K562 (cell line): ENCODE results near the gene TBC1D1. TPM values are rescaled to one million over a fixed set of nuclear protein-coding genes. Genes with fewer than 3 reads are reported as not detected.

ENCODE experiments used
- ATAC-seq: fragments of 200-7000 bp; cut with Tn5 transposase; 3 replicates; pipeline ENCODE4 v1.9.1; 2020; ENCODE audit warnings: moderate library complexity
- BruUV-seq: library from RNA; stranded (reverse); fragments of 400-500 nt; replicated peaks from 2 replicates; lab custom pipeline; 2021; lab: Mats Ljungman, UMichigan
- CTCF ChIA-PET: fragments of 300-600 bp; formaldehyde crosslinking; extraction: SDS; loops from one replicate; lab custom pipeline; 2021; ENCODE audit warnings: low intra/inter-chr PET ratio; lab: Yijun Ruan, JAX
- POLR2A ChIA-PET: fragments of 300-600, 350-650 bp; sonication (Branson Sonifier 250); formaldehyde crosslinking; extraction: SDS; loops from one replicate; lab custom pipeline; 2021; ENCODE audit warnings: antibody characterized with exemption, inconsistent platforms; lab: Yijun Ruan, JAX
- DNase-seq, 4 experiments: peaks; one replicate each; pipeline versions ENCODE4 v3.0.0 to v3.0.0-alpha.2; 2011 to 2018; ENCODE audit warnings: low spot score in 3 of 4, mixed read lengths in 3 of 4; ENCODE audit errors: extremely low read depth in 1 of 4
- FAIRE-seq: peaks from 2 replicates; lab custom pipeline; 2011; peaks lifted over from hg19 to GRCh38; lab: Jason Lieb, UNC
- H2AFZ ChIP-seq: 2 replicates; pipeline ENCODE4 v1.6.0; 2011; ENCODE audit warnings: low read depth, low read length, control low read depth, inconsistent platforms
- H3K27ac ChIP-seq: fragments of 200-600 bp; 3 replicates; pipeline ENCODE4 v1.8.0; 2011; ENCODE audit warnings: low read depth, mild to moderate bottlenecking, control low read depth, inconsistent platforms, low read length, moderate library complexity, mixed read lengths; ENCODE audit errors: extremely low read depth
- H3K27me3 ChIP-seq, 2 experiments: fragments of 300-600 bp in 1 of 2; 2 replicates in 1 of 2; 3 replicates in 1 of 2; pipeline versions ENCODE4 v1.6.0 to v1.8.0; 2011; ENCODE audit warnings: inconsistent platforms in 2 of 2, low read length in 2 of 2, mild to moderate bottlenecking in 1 of 2, mixed read lengths in 1 of 2, moderate library complexity in 1 of 2; ENCODE audit not compliant: control insufficient read depth in 2 of 2, insufficient read depth in 2 of 2
- H3K36me3 ChIP-seq: fragments of 300-600 bp; 3 replicates; pipeline ENCODE4 v1.8.0; 2011; ENCODE audit warnings: mild to moderate bottlenecking, low read length, inconsistent platforms; ENCODE audit not compliant: control insufficient read depth, insufficient read depth
- H3K4me1 ChIP-seq, 2 experiments: fragments of 200-600 bp in 1 of 2; replicated peaks in 1 of 2; 2 replicates in 1 of 2; 3 replicates in 1 of 2; pipeline versions ENCODE4 v1.5.1 to v1.8.0; 2011; ENCODE audit warnings: inconsistent platforms in 2 of 2, low read length in 2 of 2, mild to moderate bottlenecking in 1 of 2, mixed read lengths in 1 of 2, moderate library complexity in 1 of 2; ENCODE audit not compliant: control insufficient read depth in 2 of 2, insufficient read depth in 2 of 2
- H3K4me2 ChIP-seq: 2 replicates; pipeline ENCODE4 v1.6.1; 2011; ENCODE audit warnings: low read length, control low read depth, inconsistent platforms, mixed read lengths; ENCODE audit not compliant: insufficient read depth
- H3K4me3 ChIP-seq: fragments of 200-600 bp; sonication (generic), shearing (Covaris generic); 2 replicates; pipeline ENCODE4 v1.5.1; 2016; ENCODE audit warnings: control low read depth, inconsistent platforms
- H3K79me2 ChIP-seq: fragments of 200-600 bp; 3 replicates; pipeline ENCODE4 v1.8.0; 2011; ENCODE audit warnings: low read length, inconsistent platforms; ENCODE audit not compliant: control insufficient read depth, insufficient read depth
- H3K9ac ChIP-seq, 2 experiments: 2 replicates each; pipeline versions ENCODE4 v1.6.0 to v1.6.1; 2011; ENCODE audit warnings: low read depth in 2 of 2, low read length in 2 of 2, control low read depth in 1 of 2, inconsistent platforms in 1 of 2, mild to moderate bottlenecking in 1 of 2, mixed read lengths in 1 of 2; ENCODE audit not compliant: insufficient read depth in 1 of 2
- H3K9me1 ChIP-seq: one replicate; pipeline ENCODE4 v1.6.0; 2011; ENCODE audit warnings: inconsistent platforms, mild to moderate bottlenecking, low read length, moderate library complexity; ENCODE audit not compliant: control insufficient read depth, insufficient read depth
- H3K9me3 ChIP-seq: replicated peaks from 2 replicates; pipeline ENCODE4 v1.5.1; 2011; ENCODE audit warnings: low read depth, low read length, inconsistent platforms; ENCODE audit not compliant: control insufficient read depth, insufficient read depth
- H4K20me1 ChIP-seq: replicated peaks from 2 replicates; pipeline ENCODE4 v1.6.1; 2011; ENCODE audit warnings: low read length, inconsistent platforms, mixed read lengths; ENCODE audit not compliant: control insufficient read depth, insufficient read depth
- ADNP ChIP-seq: fragments of 200-800 bp; sonication (Bioruptor generic); IDR thresholded peaks from 2 replicates; pipeline ENCODE4 v1.6.1; 2016; ENCODE audit warnings: missing genetic modification characterization, missing compliant biosample characterization
- BCOR ChIP-seq: fragments of 450-650 bp; IDR thresholded peaks from 2 replicates; pipeline ENCODE4 v1.6.1; 2016
- CEBPB ChIP-seq: fragments of 450-650 bp; IDR thresholded peaks from 2 replicates; pipeline ENCODE4 v1.6.1; 2016; ENCODE audit warnings: missing genetic modification characterization, missing compliant biosample characterization
- CEBPG ChIP-seq, 3 experiments: fragments of 200-800 bp in 1 of 3; sonication (Bioruptor generic) in 1 of 3; sonication (generic) in 1 of 3; formaldehyde crosslinking in 1 of 3; IDR thresholded peaks in 2 of 3; conservative IDR thresholded peaks in 1 of 3; 2 replicates each; pipeline versions ENCODE4 v1.6.1 to v1.8.0; 2016 to 2022; ENCODE audit warnings: missing compliant biosample characterization in 2 of 3, missing genetic modification characterization in 2 of 3, mild to moderate bottlenecking in 1 of 3, missing genetic modification reagents in 1 of 3
- CHD4 ChIP-seq: fragments of 200-600 bp; sonication (generic); IDR thresholded peaks from 3 replicates; pipeline ENCODE4 v1.6.1; 2012; ENCODE audit warnings: low read depth, mild to moderate bottlenecking, mixed read lengths, low read length, inconsistent platforms; ENCODE audit not compliant: insufficient read depth, insufficient replicate concordance, poor library complexity, severe bottlenecking
- NR2F6 ChIP-seq: fragments of 450-650 bp; formaldehyde crosslinking; IDR thresholded peaks from 2 replicates; pipeline ENCODE4 v1.4.0; 2020; ENCODE audit warnings: mild to moderate bottlenecking
- RAD21 ChIP-seq, 2 experiments: fragments of 250-450 bp in 1 of 2; fragments of 450-650 bp in 1 of 2; sonication (Bioruptor Pico) in 1 of 2; formaldehyde crosslinking in 1 of 2; IDR thresholded peaks in 1 of 2; conservative IDR thresholded peaks in 1 of 2; 2 replicates each; pipeline versions ENCODE4 v1.4.0 to v1.8.0; 2020 to 2022; ENCODE audit warnings: mild to moderate bottlenecking in 2 of 2, moderate library complexity in 1 of 2
- RBM25 ChIP-seq: fragments of 200-400 bp; formaldehyde crosslinking; IDR thresholded peaks from 2 replicates; pipeline ENCODE4 v1.6.1; 2018; ENCODE audit warnings: low read length, low read depth, moderate library complexity; ENCODE audit not compliant: severe bottlenecking
- ZC3H11A ChIP-seq: IDR thresholded peaks from 2 replicates; pipeline ENCODE4 v1.6.1; 2012; ENCODE audit warnings: low read depth, low read length, improper control_type of control experiment
- ZNF143 ChIP-seq: sonication (generic); formaldehyde crosslinking; IDR thresholded peaks from 2 replicates; pipeline ENCODE4 v1.9.0; 2022; ENCODE audit warnings: mild to moderate bottlenecking, missing genetic modification reagents
- ZNF830 ChIP-seq: fragments of 250-450 bp; sonication (Bioruptor Pico); IDR thresholded peaks from 2 replicates; pipeline ENCODE4 v1.5.0; 2021; ENCODE audit warnings: mild to moderate bottlenecking
- WGBS: fragments of 100-300 bp; shearing (Covaris generic); methylation state at CpG from one replicate; pipeline ENCODE4 v1.1.6; 2016; ENCODE audit warnings: low coverage, mixed read lengths; ENCODE audit not compliant: insufficient coverage; ENCODE audit errors: missing lambda C conversion rate; 5-methylcytosine and 5-hydroxymethylcytosine counted together
- in situ Hi-C: fragments of 300-500 bp; cut with MboI; formaldehyde crosslinking; loops from 4 replicates; pipeline ENCODE4 v1.15.0; 2018; ENCODE audit warnings: inconsistent platforms, mixed read lengths
- intact Hi-C: fragments of 100-400 bp; cut with micrococcal nuclease; formaldehyde crosslinking; loops from 2 replicates; pipeline ENCODE4 v1.14.2; 2022
- polyA plus RNA-seq, 8 experiments: library from polyadenylated mRNA; depleted of rRNA in 4 of 8; stranded (reverse) in 5 of 8; unstranded in 3 of 8; fragments of >200 nt; fragmentation: Nextera tagmentation in 2 of 8; fragmentation: Illumina TruSeq in 1 of 8; extraction: Ambion mirVana in 2 of 8; extraction: Trizol in 1 of 8; gene quantifications; 2 replicates each; pipeline versions ENCODE4 v1.2.1 to v1.2.3, GENCODE V29; 2011 to 2014; ENCODE audit warnings: inconsistent platforms in 1 of 8, missing spikeins in 1 of 8
- total RNA-seq, 7 experiments: library from RNA; depleted of rRNA in 6 of 7; stranded (reverse); fragments of >200 nt in 6 of 7; fragmentation: Illumina TruSeq in 2 of 7; extraction: Trizol in 2 of 7; gene quantifications; 2 replicates each; pipeline versions ENCODE4 v1.2.1 to v1.2.3, GENCODE V29; 2011 to 2021; ENCODE audit warnings: low replicate concordance in 1 of 7

TBC1D1 gene
- total and polyA plus RNA-seq, 9 of the 15 experiments (the other 6 are each of a cell fraction or from before 2014, with no cell fraction given): 0.59 to 14.2 (median 8.8) TPM

DNA sequence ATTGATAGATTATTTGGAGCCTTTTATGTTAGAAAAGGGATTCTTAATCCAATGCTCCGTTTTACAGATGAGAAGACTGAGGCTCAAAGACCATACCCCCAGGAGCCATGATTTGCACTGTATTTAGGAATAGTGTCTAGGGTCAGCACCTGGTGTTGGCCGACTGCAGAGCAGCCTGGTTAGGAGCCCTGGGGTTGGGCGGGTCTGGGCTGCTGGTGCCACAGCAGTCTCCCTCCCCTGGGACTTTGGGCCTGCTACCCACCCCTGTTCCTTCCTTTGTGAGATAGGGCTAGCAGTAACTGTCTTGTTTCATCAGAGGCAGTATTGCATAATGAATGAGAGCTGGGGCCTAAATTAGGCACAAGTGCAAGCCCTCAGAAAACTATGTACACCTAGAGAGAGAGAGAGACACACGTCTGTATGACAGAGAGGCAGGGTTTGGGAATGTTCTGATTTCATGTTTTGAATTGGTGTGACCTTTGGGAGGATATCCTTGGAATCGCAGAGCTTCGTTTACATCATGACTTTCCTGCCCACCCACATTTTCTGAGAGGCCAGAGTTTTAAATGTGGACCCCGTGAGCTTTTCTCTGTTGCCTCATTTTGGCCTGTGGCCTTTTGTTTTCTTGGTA, 181.0 kb downstream of the TBC1D1 start:
- Histone ChIP-seq H3K27ac (no peak overlapping the region), H3K4me1 (peaks cover 3 to 10% of the 10 kb centered on the region in 2 experiments; a peak in 4 of 5 replicates), H3K4me3 (no peak overlapping the region), H3K9me3 (no peaks in the 10 kb centered on the region), H3K36me3 (no peaks in the 10 kb centered on the region), H3K79me2 (no peaks in the 10 kb centered on the region), H2AFZ (no peak overlapping the region), H3K4me2 (no peak overlapping the region), H3K27me3 (no peaks in the 10 kb centered on the region), H3K9me1 (no peaks in the 10 kb centered on the region), H3K9ac (no peak overlapping the region), H4K20me1 (no peaks in the 10 kb centered on the region)
- 43% methylated on average over 7 of the region's 7 CpGs for WGBS
- FAIRE-seq (no peak), ATAC-seq (no peak), DNase-seq (no peak)
- TF ChIP-seq RAD21 (CRISPR knock-in tag; conservative IDR thresholded peaks at IDR 0.05 in 1 of 2, IDR thresholded peaks at IDR 0.05 in 1 of 2): peak in 1 of 2 experiments; percentile 37; a peak in 2 of 4 replicates
- peak; percentile 35; the same call in 1 of the 2 replicates for TF ChIP-seq CEBPG (CRISPR knock-in tag; IDR thresholded peaks at IDR 0.05)
- no peak; a peak in 1 of 4 replicates for TF ChIP-seq CEBPG (tag; conservative IDR thresholded peaks at IDR 0.05 in 1 of 2, IDR thresholded peaks at IDR 0.05 in 1 of 2)
- peak; percentile 60 for TF ChIP-seq ADNP (tag)
- 0 out of 2 replicates have a peak, but pooled peaks have one; percentile 29 for TF ChIP-seq BCOR
- peak; percentile 80 for TF ChIP-seq CHD4
- no peak for TF ChIP-seq ZNF830 (CRISPR knock-in tag)
- TF ChIP-seq CEBPB: peak; percentile 71
- no peak for TF ChIP-seq NR2F6 (CRISPR knock-in tag)
- no peak for TF ChIP-seq ZNF143 (CRISPR knock-in tag)
- peak; percentile 65 for TF ChIP-seq RBM25
- TF ChIP-seq ZC3H11A: no peak
- POLR2A ChIA-PET: interaction anchor here (0.5 kb wide), 1 partner anchor 604 kb away, joined by 5 read pairs; no protein-coding TSS in a partner anchor
- CTCF ChIA-PET: no interaction called here
- in situ Hi-C loops: loop anchor here (10.0 to 25.0 kb wide), 2 partner anchors 243 to 1065 kb away; no protein-coding TSS in a partner anchor
- intact Hi-C loops: no loop called here
- BruUV-seq: no TSS peak
